Measurements from ENCODE around the gene GUCD1. TPM values are rescaled to one million over a fixed set of nuclear protein-coding genes. Genes with fewer than 3 reads are reported as not detected.

Gene GUCD1
- total RNA-seq, result 100 to 1,000 TPM; 108 to 110 TPM

DNA sequence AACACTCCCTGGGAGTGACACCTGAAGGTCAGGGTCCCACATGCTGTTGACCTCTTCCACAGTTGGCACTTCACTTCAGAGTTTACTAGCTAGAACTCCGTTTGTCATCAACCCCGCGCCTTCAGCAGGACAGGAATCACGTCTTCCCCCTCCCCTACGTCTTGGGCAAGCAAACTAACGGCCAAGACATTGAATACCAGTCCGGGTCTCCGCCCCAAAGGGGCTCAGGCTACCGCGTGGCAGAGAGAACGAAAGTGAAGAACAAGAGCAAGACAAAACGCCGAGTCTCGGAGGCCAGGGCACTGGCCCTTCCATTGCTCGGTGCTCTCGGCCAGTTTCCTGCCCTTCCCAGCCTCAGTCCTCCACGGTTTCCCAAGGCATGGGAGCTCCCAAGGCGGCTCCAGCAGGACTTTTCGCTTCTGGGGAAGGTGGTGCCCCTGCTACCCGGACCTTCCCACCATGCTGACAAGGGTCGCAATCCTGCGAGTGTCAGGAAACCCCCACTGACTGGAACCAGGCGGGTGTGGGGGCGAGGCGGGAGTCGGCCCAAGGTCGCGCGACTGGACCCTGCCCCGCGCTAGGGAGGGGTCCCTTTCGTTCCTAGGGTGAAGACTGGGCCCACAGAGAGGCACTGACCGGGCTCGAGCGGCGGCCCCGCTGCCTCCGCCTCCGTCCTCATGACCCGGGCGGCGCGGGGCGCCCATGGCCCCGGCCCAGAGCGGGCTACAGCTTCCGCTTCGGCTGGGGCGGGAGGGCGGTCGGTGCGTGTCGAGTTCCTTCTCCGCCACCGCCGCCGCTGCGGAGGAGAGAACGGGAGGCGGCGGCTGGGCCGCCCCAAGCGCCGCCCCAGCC, at the start of gene GUCD1:
GUCD1 (minus strand) TSS at position 826 of the 852 bp plus-strand sequence; CDS start at position 679, 147 bp downstream.

GRCh38 chr22:24602847-24603769, 48.2 kb upstream of the GUCD1 start, which contains the start of gene GGT1:
Gene GGT1 (plus strand): TSS chr22:24603193. CDS start chr22:24611082, 7,889 bp downstream.

GRCh38 chr22:24592851-24593558, 38.1 kb upstream of the GUCD1 start, which contains the start of gene LRRC75B:
Gene LRRC75B (minus strand): TSS chr22:24593073. CDS start chr22:24593039, 34 bp downstream.

GRCh38 chr22:24555165-24556039, 464 bp upstream of the GUCD1 start, which contains the start of gene SNRPD3:
Gene SNRPD3 (plus strand): TSS chr22:24555999. CDS start chr22:24557675, 1,676 bp downstream.

DNA sequence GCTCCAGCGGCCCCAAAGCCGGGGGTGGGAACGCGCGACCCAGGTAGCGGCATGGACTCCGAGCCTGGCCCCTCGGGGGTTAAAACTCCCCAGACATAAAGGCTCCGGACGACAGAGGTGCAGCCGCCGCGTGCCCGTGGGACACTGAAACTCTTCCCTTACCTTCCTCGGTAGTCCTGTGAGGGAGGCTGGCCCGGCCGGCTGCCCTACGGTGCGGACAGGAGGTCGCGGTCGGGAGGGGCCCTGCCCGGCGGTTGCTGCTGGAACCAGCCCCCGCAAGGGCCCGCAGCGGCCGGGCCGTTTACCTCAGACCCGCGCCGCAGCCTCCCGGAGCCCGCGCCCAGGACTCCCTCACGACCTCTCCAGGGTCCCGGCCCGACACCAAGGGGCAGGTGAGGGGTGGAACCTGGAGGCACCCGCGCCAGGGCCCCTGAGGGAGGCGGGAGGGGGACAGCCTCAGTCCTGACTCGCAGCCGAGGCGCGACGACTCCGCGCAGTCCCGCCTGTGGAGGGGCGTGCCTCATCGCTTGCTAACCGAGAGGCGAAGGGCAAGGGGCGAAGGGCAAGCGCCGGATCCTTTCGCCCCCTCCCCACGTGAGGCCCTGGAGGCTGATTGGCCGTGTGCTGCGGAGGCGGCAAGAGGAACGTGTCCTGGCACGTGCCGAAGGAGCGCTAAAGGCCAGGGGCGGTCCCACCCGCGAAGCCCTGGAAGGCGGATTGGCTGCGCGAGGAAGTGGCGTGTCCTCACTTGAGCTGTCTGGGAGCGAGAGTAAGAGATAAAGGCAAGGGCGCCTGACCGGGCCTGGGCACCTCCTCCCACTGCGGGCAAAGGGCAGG, 60.2 kb downstream of the GUCD1 start, which contains the start of gene UPB1:
UPB1 (plus strand) TSS at position 805 of the 837 bp plus-strand sequence. CDS start 72 bp downstream, outside the sequence.

Other genes starting within 250 kb of the GUCD1 start
- 10 to 100 TPM; 31.8 to 36.5 TPM for gene ADORA2A, start 127.5 kb downstream of the GUCD1 start, total RNA-seq
- gene UPB1, start 59.8 kb downstream of the GUCD1 start, total RNA-seq, result under 1 TPM; 0.53 to 0.83 TPM
- 10 to 100 TPM; 86.7 to 93.1 TPM for gene SNRPD3, start 861 bp upstream of the GUCD1 start, total RNA-seq
- gene LRRC75B, start 37.9 kb upstream of the GUCD1 start, total RNA-seq, result under 1 TPM; 0.98 to 0.99 TPM
- gene GGT1, start 48.1 kb upstream of the GUCD1 start, total RNA-seq, result 10 to 100 TPM; 30.8 to 32.7 TPM
- not detected for gene PIWIL3, start 219.6 kb upstream of the GUCD1 start, total RNA-seq

Measured in activated naive CD4-positive, alpha-beta T cell treated with anti-CD3 and anti-CD28 coated beads, Interleukin-2, amount 10 ng/mL, durations not matched to agents 5 hours and 36 hours (primary cell).